ENCODE measurements around the gene CHID1. TPM values are rescaled to one million over a fixed set of nuclear protein-coding genes. Genes with fewer than 3 reads are reported as not detected.

The CHID1 gene
- total and polyA plus RNA-seq, 2 of the 8 experiments (the other 6 are each of a cell fraction or from before 2014, with no cell fraction given): 81.2 to 88.5 TPM

DNA sequence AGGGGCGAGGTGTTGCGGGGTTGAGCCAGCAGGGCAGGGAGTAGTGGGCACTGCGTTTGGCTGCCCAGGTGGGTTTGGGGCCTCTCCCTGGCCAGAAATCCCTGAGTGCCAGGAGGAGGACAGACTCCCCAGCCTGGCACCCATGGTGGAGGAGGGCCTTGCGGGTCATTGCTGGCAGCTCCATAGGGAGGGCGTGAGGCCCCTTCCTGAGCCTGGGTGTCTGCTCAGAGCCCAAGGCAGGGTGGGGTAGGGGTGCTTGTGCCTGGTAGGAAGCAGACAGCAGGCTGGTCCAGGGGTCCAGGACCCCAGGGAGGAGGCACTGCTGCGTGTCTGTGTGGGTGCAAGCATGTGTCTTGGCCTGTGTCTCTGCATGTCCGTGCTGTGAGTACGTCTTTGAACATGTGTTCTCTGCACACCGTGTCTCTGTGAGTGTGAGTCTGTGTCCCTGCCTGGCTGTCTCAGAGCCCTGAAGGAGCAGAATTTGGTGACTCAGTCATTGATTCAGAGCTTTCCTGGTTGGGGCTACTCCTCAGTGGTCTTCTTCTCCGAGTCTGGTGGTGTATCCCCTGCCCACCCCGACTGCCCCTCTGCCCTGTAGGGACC is 64.0 kb downstream of the CHID1 start (continued):
- TF ChIP-seq GABPA (IDR thresholded peaks at IDR 0.05; ENCODE audit: borderline replicate concordance, insufficient read depth, low read length) (no peak), RNF2 (IDR thresholded peaks at IDR 0.05; ENCODE audit: borderline replicate concordance, low read depth, low read length, missing control alignments, poor library complexity, severe bottlenecking) (no peak), EGR1 (IDR thresholded peaks at IDR 0.05; ENCODE audit: borderline replicate concordance, low read depth, low read length) (no peak), TAF1 (IDR thresholded peaks at IDR 0.05; ENCODE audit: low read depth, low read length) (no peak), RAD21 (IDR thresholded peaks at IDR 0.05 in 1 of 2, conservative IDR thresholded peaks at IDR 0.05 in 1 of 2; ENCODE audit: low read depth in 2 of 2, low read length in 2 of 2) (no peak)
